ENCODE data around the gene ZNF518B.

GRCh38 chr4:10504570-10505179, 47.4 kb upstream of the ZNF518B start:
- TF ChIP-seq CTCF (IDR thresholded peaks at IDR 0.05), result no peak
- no peak for TF ChIP-seq POLR2A (IDR thresholded peaks at IDR 0.05)

Data from esophagus squamous epithelium (tissue), 4 donors.